K562 (cell line): ENCODE measurements around the gene NR3C2.

ENCODE experiments used
- CTCF ChIP-seq, 3 experiments: IDR thresholded peaks in 2 of 3; conservative IDR thresholded peaks in 1 of 3; 2 replicates each; pipeline ENCODE4 v1.5.1; 2011 to 2012; ENCODE audit warnings: low read length in 3 of 3, mild to moderate bottlenecking in 3 of 3, control low read depth in 2 of 3, improper control_type of control experiment in 1 of 3, inconsistent platforms in 1 of 3, low read depth in 1 of 3, mixed read lengths in 1 of 3, moderate library complexity in 1 of 3; ENCODE audit not compliant: insufficient read depth in 2 of 3
- FOXK2 ChIP-seq, 2 experiments: fragments of 450-650 bp; IDR thresholded peaks in 1 of 2; conservative IDR thresholded peaks in 1 of 2; 2 replicates each; pipeline ENCODE4 v1.6.1; 2016; ENCODE audit warnings: low read depth in 2 of 2, mild to moderate bottlenecking in 1 of 2
- REST ChIP-seq, 2 experiments: fragments of 450-650 bp; formaldehyde crosslinking in 1 of 2; IDR thresholded peaks; 2 replicates each; pipeline versions ENCODE4 v1.4.0 to v1.6.1; 2014 to 2020; ENCODE audit warnings: mild to moderate bottlenecking in 2 of 2, borderline replicate concordance in 1 of 2, low read depth in 1 of 2
- YBX1 ChIP-seq: fragments of 450-650 bp; IDR thresholded peaks from 2 replicates; pipeline ENCODE4 v1.7.1; 2016; ENCODE audit warnings: mild to moderate bottlenecking

GRCh38 chr4:148286012-148286411 is 156.2 kb downstream of the NR3C2 start:
- TF ChIP-seq CTCF (IDR thresholded peaks at IDR 0.05 in 2 of 3, conservative IDR thresholded peaks at IDR 0.05 in 1 of 3; ENCODE audit: insufficient read depth in 2 of 3, low read depth in 1 of 3, low read length in 3 of 3), result no peak
- TF ChIP-seq FOXK2 (conservative IDR thresholded peaks at IDR 0.05 in 1 of 2, IDR thresholded peaks at IDR 0.05 in 1 of 2; ENCODE audit: low read depth in 2 of 2), result no peak
- no peak for TF ChIP-seq YBX1
- no peak for TF ChIP-seq REST (IDR thresholded peaks at IDR 0.05; ENCODE audit: borderline replicate concordance)
- no peak for TF ChIP-seq REST (CRISPR knock-in tag; IDR thresholded peaks at IDR 0.05; ENCODE audit: low read depth)
